Ovary (tissue), 9 donors: ENCODE results near the gene FAF2. TPM values are rescaled to one million over a fixed set of nuclear protein-coding genes. Genes with fewer than 3 reads are reported as not detected.

Experiments
- DNase-seq, 5 donors: peaks; one replicate each; pipeline ENCODE4 v3.0.0-alpha.2; 2019 to 2020
- H3K27ac ChIP-seq, 2 donors: fragments of 200-600 bp; one replicate each; pipeline versions ENCODE4 v1.5.1 to v1.8.0; 2019 to 2022
- H3K27me3 ChIP-seq: fragments of 200-600 bp; one replicate; pipeline ENCODE4 v1.8.0; 2022
- H3K36me3 ChIP-seq: fragments of 200-600 bp; sonication (generic); one replicate; pipeline ENCODE4 v1.5.1; 2019
- H3K4me1 ChIP-seq: one replicate; pipeline ENCODE4 v1.8.1; 2013; ENCODE audit warnings: mild to moderate bottlenecking, moderate library complexity; ENCODE audit not compliant: insufficient read depth
- H3K4me3 ChIP-seq: fragments of 200-600 bp; sonication (generic); one replicate; pipeline ENCODE4 v1.5.1; 2017
- H3K9me3 ChIP-seq, 2 donors: fragments of 200-600 bp in 1 of 2; sonication (generic) in 1 of 2; one replicate each; pipeline versions ENCODE4 v1.5.1 to v1.8.1; 2013 to 2019; ENCODE audit warnings: mild to moderate bottlenecking in 1 of 2, moderate library complexity in 1 of 2
- CTCF ChIP-seq, 3 donors: fragments of 450-650 bp in 2 of 3; fragments of 200-600 bp in 1 of 3; IDR thresholded peaks; one replicate each; pipeline versions ENCODE4 v1.5.1 to v1.8.0; 2016 to 2022; ENCODE audit warnings: antibody characterized with exemption in 3 of 3, mild to moderate bottlenecking in 1 of 3
- EP300 ChIP-seq: sonication (generic); formaldehyde crosslinking; IDR thresholded peaks from one replicate; pipeline ENCODE4 v1.6.1; 2017; ENCODE audit warnings: antibody characterized with exemption
- POLR2A ChIP-seq: fragments of 450-650 bp; IDR thresholded peaks from one replicate; pipeline ENCODE4 v1.6.1; 2017; ENCODE audit warnings: antibody characterized with exemption, mild to moderate bottlenecking, moderate library complexity
- WGBS, 3 donors: extraction: QIAGEN DNeasy Blood & Tissue Kit in 1 of 3; methylation state at CpG; one replicate each; pipeline versions ENCODE4 v1.1.5 to v1.1.7; 2013 to 2017; 5-methylcytosine and 5-hydroxymethylcytosine counted together
- intact Hi-C, 4 donors: fragments of 100-400 bp; cut with DNase I; formaldehyde crosslinking; loops; one replicate each; pipeline versions ENCODE4 v1.11.0 to v1.15.1; 2022 to 2023
- polyA plus RNA-seq, 2 donors: library from polyadenylated mRNA; stranded (reverse); fragments of 200-250 nt in 1 of 2; fragments of 350-450 nt in 1 of 2; fragmentation: Illumina TruSeq in 1 of 2; extraction: RNeasy Lipid Tissue Mini Kit (QIAGEN cat#74804) in 1 of 2; gene quantifications; one replicate each; pipeline ENCODE4 v1.2.3, GENCODE V29; 2013 to 2014
- total RNA-seq, 7 donors: library from RNA; depleted of rRNA in 2 of 7; stranded (reverse); fragments of >200 nt in 2 of 7; fragmentation: NEBNext Ultra II Directional in 3 of 7; extraction: Animal tissue kit (Norgen Biotek cat#: 25700) in 3 of 7; gene quantifications; one replicate each; pipeline versions ENCODE4 v1.1.0 to v1.2.4, GENCODE V29; 2016 to 2023
- donor health status: DM: no; HTN: no; CAD: no; lungs with moderate emphysema.
- donor health status: DM: no; HTN: no; CAD: no.
- donor health status: Bipolar disorder and iron deficiency.
- donor health status: DM: yes; HTN: yes; CAD: no.
- donor health status: DM: no; HTN: no; CAD: no.
- donor health status: DM: yes; HTN: yes; CAD: no.

Gene FAF2
- total and polyA plus RNA-seq, 9 donors = 17.2 to 46.7 (median 34.4) TPM

- intact Hi-C loops = no loop called here
Measured at GRCh38 chr5:176536132-176536901, 88.1 kb downstream of the FAF2 start.

GRCh38 chr5:176536902-176537553, 88.8 kb downstream of the FAF2 start, which contains the start of gene RNF44:
Gene RNF44 (minus strand): TSS chr5:176537402. CDS start chr5:176532472, 4,930 bp downstream.
- no peaks in the 10 kb centered on the region for H3K36me3 ChIP-seq
- intact Hi-C loops = no loop called here
- peak within 1 kb of the TSS; percentile 90 to 93 for H3K27ac ChIP-seq
- peaks cover 16% of the 10 kb centered on the region for H3K4me1 ChIP-seq
- WGBS, 3 donors = 0% methylated on average over 50 to 63 of the region's 63 CpGs
- H3K4me3 ChIP-seq = peak within 1 kb of the TSS; percentile 95
- TF ChIP-seq POLR2A (peak; percentile 38), CTCF (IDR thresholded peaks at IDR 0.05) (no peak)
- no peaks in the 10 kb centered on the region for H3K27me3 ChIP-seq
- no peaks in the 10 kb centered on the region for H3K9me3 ChIP-seq
- DNase-seq = peak; percentile 98 to 99 (median 99)

More at GRCh38 chr5:176536132-176536901, 88.1 kb downstream of the FAF2 start:
- H3K27me3 ChIP-seq = no peaks in the 10 kb centered on the region
- peak; percentile 78 to 88 (median 82) for DNase-seq
- H3K36me3 ChIP-seq = no peaks in the 10 kb centered on the region
- H3K4me3 ChIP-seq = peak overlapping the region; percentile 95
- TF ChIP-seq POLR2A = no peak
- TF ChIP-seq EP300 = no peak
- TF ChIP-seq CTCF (IDR thresholded peaks at IDR 0.05) = no peak
- peak overlapping the region; percentile 90 to 93 for H3K27ac ChIP-seq
- no peaks in the 10 kb centered on the region for H3K9me3 ChIP-seq
- peaks cover 16% of the 10 kb centered on the region for H3K4me1 ChIP-seq
- WGBS, 3 donors = 0 to 1% (median 1%) methylated on average over 30 to 43 of the region's 43 CpGs

- DNase-seq = peak; percentile 97 to 99 (median 97)
- Histone ChIP-seq H3K27me3 (no peaks in the 10 kb centered on the region), H3K36me3 (no peaks in the 10 kb centered on the region), H3K9me3 (no peaks in the 10 kb centered on the region), H3K4me1 (peaks cover 20% of the 10 kb centered on the region), H3K4me3 (peak overlapping the region; percentile 95), H3K27ac (peak overlapping the region; percentile 90 to 93)
- 0% methylated on average over 41 to 43 of the region's 43 CpGs for WGBS, 3 donors
- TF ChIP-seq EP300 (peak; percentile 54), CTCF (IDR thresholded peaks at IDR 0.05) (peak in 1 of 3 donors; percentile 19), POLR2A (peak; percentile 40)
- intact Hi-C loops = no loop called here
Measured at GRCh38 chr5:176537554-176538229, 89.5 kb downstream of the FAF2 start.

- Histone ChIP-seq H3K4me3 (peak overlapping the region; percentile 95), H3K36me3 (no peaks in the 10 kb centered on the region), H3K27ac (peak overlapping the region in 1 of 2 donors; percentile 93), H3K4me1 (peaks cover 18% of the 10 kb centered on the region), H3K9me3 (no peaks in the 10 kb centered on the region), H3K27me3 (no peaks in the 10 kb centered on the region)
- peak in 1 of 5 donors; percentile 27 for DNase-seq
- TF ChIP-seq POLR2A (no peak), CTCF (IDR thresholded peaks at IDR 0.05) (no peak), EP300 (no peak)
- intact Hi-C loops = no loop called here
- 20 to 23% (median 22%) methylated on average over 13 of the region's 13 CpGs for WGBS, 3 donors
Measured at GRCh38 chr5:176538230-176538988, 90.2 kb downstream of the FAF2 start.
